Skin epidermis (tissue), 12 donors: Measurements from ENCODE around the gene CTNNA1.

ENCODE experiments used
- H3K27ac ChIP-seq, 21 experiments: fragments of 200-600 bp; sonication (generic) in 11 of 21; one replicate each; pipeline ENCODE4 v1.5.0; 2020; ENCODE audit warnings: mild to moderate bottlenecking in 3 of 21, inconsistent platforms in 2 of 21, moderate library complexity in 2 of 21
- H3K4me3 ChIP-seq, 7 experiments: fragments of 200-600 bp; sonication (generic) in 2 of 7; one replicate each; pipeline ENCODE4 v1.5.0; 2020; ENCODE audit warnings: inconsistent platforms in 2 of 7, mild to moderate bottlenecking in 2 of 7, moderate library complexity in 1 of 7

Gene CTNNA1

GRCh38 chr5:138972836-138973235 lies 219.6 kb downstream of the CTNNA1 start:
- Histone ChIP-seq H3K27ac (peak overlapping the region in 2 of 21 experiments; percentile 48 to 50), H3K4me3 (no peak overlapping the region)

- no peak overlapping the region for H3K4me3 ChIP-seq
- peak overlapping the region in 15 of 21 experiments; percentile 2 to 77 (median 36) for H3K27ac ChIP-seq
Measured at GRCh38 chr5:138974227-138975063, 221.2 kb downstream of the CTNNA1 start.

GRCh38 chr5:138975098-138975847 lies 222.0 kb downstream of the CTNNA1 start:
- Histone ChIP-seq H3K27ac (peak overlapping the region in 14 of 21 experiments; percentile 2 to 77 (median 50)), H3K4me3 (no peak overlapping the region)

GRCh38 chr5:138978080-138978479 lies 224.9 kb downstream of the CTNNA1 start:
- no peak overlapping the region for H3K27ac ChIP-seq

GRCh38 chr5:138978581-138978980 lies 225.4 kb downstream of the CTNNA1 start:
- no peak overlapping the region for H3K27ac ChIP-seq

More at GRCh38 chr5:138978080-138978479, 224.9 kb downstream of the CTNNA1 start:
- H3K4me3 ChIP-seq: no peak overlapping the region

GRCh38 chr5:138979684-138980280 lies 226.6 kb downstream of the CTNNA1 start:
- Histone ChIP-seq H3K4me3 (no peak overlapping the region), H3K27ac (peak overlapping the region in 2 of 21 experiments; percentile 23 to 25)

More at GRCh38 chr5:138978581-138978980, 225.4 kb downstream of the CTNNA1 start:
- H3K4me3 ChIP-seq: no peak overlapping the region

GRCh38 chr5:138980441-138980840 lies 227.2 kb downstream of the CTNNA1 start:
- Histone ChIP-seq H3K4me3 (no peak overlapping the region), H3K27ac (peak overlapping the region in 1 of 21 experiments; percentile 25)

- Histone ChIP-seq H3K4me3 (no peak overlapping the region), H3K27ac (no peak overlapping the region)
Measured at GRCh38 chr5:138981131-138981530, 227.9 kb downstream of the CTNNA1 start.

- Histone ChIP-seq H3K27ac (no peak overlapping the region), H3K4me3 (no peak overlapping the region)
Measured at GRCh38 chr5:138981586-138981985, 228.4 kb downstream of the CTNNA1 start.

GRCh38 chr5:138983984-138984383 lies 230.8 kb downstream of the CTNNA1 start:
- Histone ChIP-seq H3K4me3 (no peak overlapping the region), H3K27ac (no peak overlapping the region)
